Measurements from ENCODE around the gene STRA8.
"Not testable (repeated sequence)": the region's sequence is repeated elsewhere in the genome, so short reads cannot be mapped to it uniquely, and the experiment has no call there.

The STRA8 gene

GRCh38 chr7:135210888-135211178 is 22.8 kb upstream of the STRA8 start:
- no peak overlapping the region for H3K27ac ChIP-seq (ENCODE audit: poor library complexity, severe bottlenecking)
- TF ChIP-seq CTCF (IDR thresholded peaks at IDR 0.05; ENCODE audit: poor library complexity, severe bottlenecking): no peak
- ATAC-seq (ENCODE audit: low read depth) (peak; percentile 6), DNase-seq (ENCODE audit: low spot score) (no peak)
- H3K4me1 ChIP-seq (ENCODE audit: insufficient read depth, poor library complexity, severe bottlenecking): no peaks in the 10 kb centered on the region
- peak overlapping the region; percentile 93 for H3K4me3 ChIP-seq (ENCODE audit: severe bottlenecking)
- no peaks in the 10 kb centered on the region for H3K27me3 ChIP-seq (ENCODE audit: insufficient read depth, poor library complexity, severe bottlenecking)
- H3K9me3 ChIP-seq (ENCODE audit: severe bottlenecking): no peaks in the 10 kb centered on the region
- H3K36me3 ChIP-seq (ENCODE audit: low read depth): peaks cover 5% of the 10 kb centered on the region; the same call in 1 of the 2 replicates

GRCh38 chr7:135211179-135211945 is 22.3 kb upstream of the STRA8 start, which contains the start of gene WDR91:
Gene WDR91, minus strand, starts transcription at chr7:135211526. Its CDS starts 24 bp downstream, at chr7:135211502.
- peak; percentile 90 for DNase-seq (ENCODE audit: low spot score)
- Histone ChIP-seq H3K27ac (ENCODE audit: poor library complexity, severe bottlenecking) (peak within 1 kb of the TSS; percentile 22), H3K9me3 (ENCODE audit: severe bottlenecking) (no peaks in the 10 kb centered on the region), H3K36me3 (ENCODE audit: low read depth) (peaks cover 4% of the 10 kb centered on the region; the same call in 1 of the 2 replicates), H3K4me1 (ENCODE audit: insufficient read depth, poor library complexity, severe bottlenecking) (no peaks in the 10 kb centered on the region), H3K27me3 (ENCODE audit: insufficient read depth, poor library complexity, severe bottlenecking) (no peaks in the 10 kb centered on the region), H3K4me3 (ENCODE audit: severe bottlenecking) (peak within 1 kb of the TSS; percentile 93)
- peak; percentile 92 for ATAC-seq (ENCODE audit: low read depth)
- no peak for TF ChIP-seq CTCF (IDR thresholded peaks at IDR 0.05; ENCODE audit: poor library complexity, severe bottlenecking)

GRCh38 chr7:135211946-135212685 is 21.5 kb upstream of the STRA8 start:
- Histone ChIP-seq H3K4me3 (ENCODE audit: severe bottlenecking) (peak overlapping the region; percentile 93), H3K27ac (ENCODE audit: poor library complexity, severe bottlenecking) (peak overlapping the region; percentile 22)
- not testable (repeated sequence) for H3K27me3 ChIP-seq (ENCODE audit: insufficient read depth, poor library complexity, severe bottlenecking); H3K36me3 ChIP-seq (ENCODE audit: low read depth); H3K9me3 ChIP-seq (ENCODE audit: severe bottlenecking); H3K4me1 ChIP-seq (ENCODE audit: insufficient read depth, poor library complexity, severe bottlenecking); DNase-seq (ENCODE audit: low spot score); ATAC-seq (ENCODE audit: low read depth)

GRCh38 chr7:135213831-135214230 is 19.8 kb upstream of the STRA8 start:
- Histone ChIP-seq H3K27ac (ENCODE audit: poor library complexity, severe bottlenecking) (peak overlapping the region; percentile 14), H3K36me3 (ENCODE audit: low read depth) (no peaks in the 10 kb centered on the region), H3K4me1 (ENCODE audit: insufficient read depth, poor library complexity, severe bottlenecking) (no peaks in the 10 kb centered on the region), H3K4me3 (ENCODE audit: severe bottlenecking) (no peak overlapping the region), H3K9me3 (ENCODE audit: severe bottlenecking) (no peaks in the 10 kb centered on the region), H3K27me3 (ENCODE audit: insufficient read depth, poor library complexity, severe bottlenecking) (no peaks in the 10 kb centered on the region)
- no peak for DNase-seq (ENCODE audit: low spot score)
- no peak for ATAC-seq (ENCODE audit: low read depth)
- TF ChIP-seq CTCF (IDR thresholded peaks at IDR 0.05; ENCODE audit: poor library complexity, severe bottlenecking): no peak

GRCh38 chr7:135215180-135215579 is 18.5 kb upstream of the STRA8 start:
- DNase-seq (ENCODE audit: low spot score) (no peak), ATAC-seq (ENCODE audit: low read depth) (no peak)
- Histone ChIP-seq H3K4me1 (ENCODE audit: insufficient read depth, poor library complexity, severe bottlenecking) (no peaks in the 10 kb centered on the region), H3K4me3 (ENCODE audit: severe bottlenecking) (no peak overlapping the region), H3K9me3 (ENCODE audit: severe bottlenecking) (no peaks in the 10 kb centered on the region), H3K27me3 (ENCODE audit: insufficient read depth, poor library complexity, severe bottlenecking) (no peaks in the 10 kb centered on the region), H3K36me3 (ENCODE audit: low read depth) (no peaks in the 10 kb centered on the region), H3K27ac (ENCODE audit: poor library complexity, severe bottlenecking) (no peak overlapping the region)
- no peak for TF ChIP-seq CTCF (IDR thresholded peaks at IDR 0.05; ENCODE audit: poor library complexity, severe bottlenecking)

All from RWPE2 (cell line).